NCI-H1092 treated with DMSO at 0.1 percent for 48 hours (cell line): ENCODE measurements around the gene SCML1.

Source experiments
- DNase-seq: peaks from one replicate; lab custom pipeline; 2025; lab: John Stamatoyannopoulos, UW

SCML1 gene

GRCh38 chrX:17788956-17789562 lies 51.8 kb downstream of the SCML1 start:
- no peak for DNase-seq

DNA sequence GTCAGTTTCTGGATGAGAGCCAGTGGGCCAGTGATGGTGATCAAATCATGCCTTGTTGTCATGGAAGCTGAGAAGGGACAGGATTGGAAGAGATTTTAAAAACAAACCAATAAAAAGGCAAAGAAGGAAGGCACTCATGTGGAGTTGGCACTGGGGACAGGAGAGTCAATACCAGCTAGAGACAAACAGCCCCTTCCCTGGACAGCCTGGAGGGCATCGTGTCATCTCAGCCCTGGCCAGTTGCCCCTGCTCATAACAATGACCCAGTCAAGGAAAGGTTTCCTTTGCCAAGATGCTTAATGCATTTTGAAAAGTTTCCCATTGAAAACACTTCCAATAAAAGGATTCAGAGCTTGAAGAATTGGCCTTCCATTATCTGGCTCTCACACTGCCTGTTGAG lies 55.5 kb downstream of the SCML1 start:
- peak; percentile 90 for DNase-seq

DNA sequence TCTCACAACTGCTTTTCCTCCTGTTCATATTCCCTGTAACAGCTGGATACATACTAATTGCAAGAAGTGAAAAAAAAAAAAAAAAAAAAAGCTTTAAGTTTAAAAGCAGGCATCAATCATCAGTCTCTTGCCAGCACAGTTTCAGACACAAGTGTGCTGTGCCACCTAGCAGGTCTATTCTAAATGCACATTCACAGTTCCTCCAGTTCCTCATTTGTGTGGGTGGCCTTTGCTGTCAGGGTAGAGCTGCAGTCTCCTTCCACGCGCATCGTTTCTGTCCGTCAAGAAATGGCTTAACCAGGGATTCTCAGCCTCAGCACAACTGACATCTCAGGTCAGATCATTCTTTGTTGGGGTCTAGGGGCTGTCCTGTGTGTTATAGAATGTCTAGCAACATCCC lies 61.6 kb downstream of the SCML1 start:
- DNase-seq: no peak

GRCh38 chrX:17801431-17801830 lies 64.1 kb downstream of the SCML1 start:
- DNase-seq: no peak

DNA sequence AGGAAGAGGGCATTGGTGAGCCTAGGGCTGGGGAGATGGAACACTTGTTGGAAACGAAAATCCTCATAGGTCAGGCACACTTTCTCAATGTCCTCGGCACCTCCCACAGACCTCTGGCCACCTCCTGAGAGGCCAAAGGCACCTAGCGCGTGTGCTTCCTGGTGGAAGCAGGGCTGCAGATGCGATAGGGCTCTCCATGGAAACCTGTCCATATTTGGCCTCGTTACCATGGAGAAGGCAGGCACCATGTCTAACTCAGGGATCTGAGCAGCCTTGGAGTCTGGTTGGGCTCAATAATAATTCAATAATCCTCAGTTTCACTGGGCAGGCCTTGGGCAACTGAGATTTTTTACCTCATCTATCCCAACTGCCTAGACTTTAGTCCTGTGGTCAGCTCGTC lies 65.5 kb downstream of the SCML1 start:
- DNase-seq: no peak

- DNase-seq: no peak
Observed at GRCh38 chrX:17803449-17803848, 66.2 kb downstream of the SCML1 start.
